ENCODE data around the gene PRKN. TPM values are rescaled to one million over a fixed set of nuclear protein-coding genes. Genes with fewer than 3 reads are reported as not detected.

The PRKN gene
- total RNA-seq, 1 experiment from 2014 or later, result 0.46 TPM

- intact Hi-C loops (cut with micrococcal nuclease; ENCODE audit: unreplicated experiment) (no loop called here), in situ Hi-C loops (cut with HindIII; ENCODE audit: low pct_unique_long_range_greater_than_20kb, low sequenced_read_pairs) (no loop called here)
- Histone ChIP-seq H3K4me1 (ENCODE audit: control insufficient read depth, insufficient read depth, low read length) (no peaks in the 10 kb centered on the region), H3K36me3 (ENCODE audit: control insufficient read depth, insufficient read depth, low read length) (no peaks in the 10 kb centered on the region), H3K4me3 (ENCODE audit: low read depth in 2 of 2, low read length in 2 of 2) (no peak overlapping the region), H3K27ac (ENCODE audit: low read length) (no peak overlapping the region), H3K27me3 (ENCODE audit: control insufficient read depth, insufficient read depth, low read length) (no peaks in the 10 kb centered on the region), H3K9me3 (ENCODE audit: control insufficient read depth, insufficient read depth, low read depth, low read length) (no peaks in the 10 kb centered on the region)
- TF ChIP-seq POLR2AphosphoS5 (IDR thresholded peaks at IDR 0.05; ENCODE audit: low read depth, low read length) (no peak), TCF7L2 (IDR thresholded peaks at IDR 0.05; ENCODE audit: low read depth, low read length) (no peak), REST (IDR thresholded peaks at IDR 0.05; ENCODE audit: insufficient read depth in 1 of 2, low read depth in 2 of 2, low read length in 1 of 2) (no peak), SIN3A (IDR thresholded peaks at IDR 0.05; ENCODE audit: borderline replicate concordance, insufficient read depth, low read depth, low read length) (no peak), CTCF (IDR thresholded peaks at IDR 0.05) (no peak)
- ChIA-PET POLR2A (interaction anchor here (0.7 kb wide), 1 partner anchor 554 kb away, joined by 3 read pairs; no protein-coding TSS in a partner anchor), CTCF (no interaction called here)
- no TSS peak for BruUV-seq (replicated peaks)
- DNase-seq (ENCODE audit: low read depth, low spot score) (no peak), ATAC-seq (no peak)
Measured at GRCh38 chr6:162116902-162117525, 610.6 kb downstream of the PRKN start.

GRCh38 chr6:162109480-162110050 is 618.0 kb downstream of the PRKN start:
- no peaks in the 10 kb centered on the region for H3K4me1 ChIP-seq (ENCODE audit: control insufficient read depth, insufficient read depth, low read length)
- POLR2A ChIA-PET, result no interaction called here
- CTCF ChIA-PET, result no interaction called here
- H3K27me3 ChIP-seq (ENCODE audit: control insufficient read depth, insufficient read depth, low read length), result no peaks in the 10 kb centered on the region
- TF ChIP-seq SIN3A (IDR thresholded peaks at IDR 0.05; ENCODE audit: borderline replicate concordance, insufficient read depth, low read depth, low read length) (no peak), POLR2AphosphoS5 (IDR thresholded peaks at IDR 0.05; ENCODE audit: low read depth, low read length) (no peak), REST (IDR thresholded peaks at IDR 0.05; ENCODE audit: insufficient read depth in 1 of 2, low read depth in 2 of 2, low read length in 1 of 2) (no peak), CTCF (IDR thresholded peaks at IDR 0.05) (no peak), TCF7L2 (IDR thresholded peaks at IDR 0.05; ENCODE audit: low read depth, low read length) (no peak)
- ATAC-seq, result no peak
- DNase-seq (ENCODE audit: low read depth, low spot score), result no peak
- no peaks in the 10 kb centered on the region for H3K9me3 ChIP-seq (ENCODE audit: control insufficient read depth, insufficient read depth, low read depth, low read length)
- H3K27ac ChIP-seq (ENCODE audit: low read length), result no peak overlapping the region
- intact Hi-C loops (cut with micrococcal nuclease; ENCODE audit: unreplicated experiment) (no loop called here), in situ Hi-C loops (cut with HindIII; ENCODE audit: low pct_unique_long_range_greater_than_20kb, low sequenced_read_pairs) (no loop called here)
- H3K36me3 ChIP-seq (ENCODE audit: control insufficient read depth, insufficient read depth, low read length), result no peaks in the 10 kb centered on the region
- no peak overlapping the region for H3K4me3 ChIP-seq (ENCODE audit: low read depth in 2 of 2, low read length in 2 of 2)
- no TSS peak for BruUV-seq (replicated peaks)
